GM19240 (cell line): ENCODE measurements around the gene GIGYF1.
"Not testable (repeated sequence)": the region's sequence is repeated elsewhere in the genome, so short reads cannot be mapped to it uniquely, and the experiment has no call there.

Source experiments
- DNase-seq: peaks from one replicate; pipeline ENCODE4 v3.0.0; 2011; ENCODE audit warnings: low spot score; ENCODE audit not compliant: insufficient read length

GIGYF1 gene

GRCh38 chr7:100674411-100675104, 19.5 kb downstream of the GIGYF1 start:
- DNase-seq, result no peak

GRCh38 chr7:100673942-100674410, 20.1 kb downstream of the GIGYF1 start:
- no peak for DNase-seq

- peak; percentile 91 for DNase-seq
Observed at GRCh38 chr7:100673302-100673941, 20.6 kb downstream of the GIGYF1 start, which contains the start of gene GNB2. Gene GNB2 (plus strand): TSS chr7:100673740. CDS start chr7:100676266, 2,526 bp downstream.

- DNase-seq, result no peak
Observed at GRCh38 chr7:100671353-100672327, 22.4 kb downstream of the GIGYF1 start.

- no peak for DNase-seq
Observed at GRCh38 chr7:100670074-100670473, 24.0 kb downstream of the GIGYF1 start.

- not testable (repeated sequence) for DNase-seq
Observed at GRCh38 chr7:100669106-100669505, 24.9 kb downstream of the GIGYF1 start.

GRCh38 chr7:100668069-100668449, 26.0 kb downstream of the GIGYF1 start:
- DNase-seq, result no peak

GRCh38 chr7:100667331-100668068, 26.6 kb downstream of the GIGYF1 start:
- DNase-seq, result no peak

- no peak for DNase-seq
Observed at GRCh38 chr7:100665168-100665726, 28.8 kb downstream of the GIGYF1 start.

GRCh38 chr7:100662194-100662776, 31.8 kb downstream of the GIGYF1 start:
- DNase-seq, result not testable (repeated sequence)

GRCh38 chr7:100655908-100656674, 38.0 kb downstream of the GIGYF1 start, which contains the start of gene ACTL6B:
Gene ACTL6B (minus strand): TSS chr7:100656448. CDS start chr7:100656354, 94 bp downstream.
- DNase-seq, result no peak

- no peak for DNase-seq
Observed at GRCh38 chr7:100654908-100655831, 38.9 kb downstream of the GIGYF1 start.

GRCh38 chr7:100649826-100650565, 44.1 kb downstream of the GIGYF1 start:
- no peak for DNase-seq

- peak; percentile 69 for DNase-seq
Observed at GRCh38 chr7:100642534-100642907, 51.5 kb downstream of the GIGYF1 start.

- DNase-seq, result no peak
Observed at GRCh38 chr7:100641860-100642533, 52.1 kb downstream of the GIGYF1 start.

GRCh38 chr7:100641463-100641859, 52.6 kb downstream of the GIGYF1 start, which contains the start of gene TFR2:
Gene TFR2 (minus strand): TSS chr7:100641552. CDS start chr7:100641509, 43 bp downstream.
- no peak for DNase-seq
